Measurements from ENCODE around the gene LINC01488.

The LINC01488 gene

DNA sequence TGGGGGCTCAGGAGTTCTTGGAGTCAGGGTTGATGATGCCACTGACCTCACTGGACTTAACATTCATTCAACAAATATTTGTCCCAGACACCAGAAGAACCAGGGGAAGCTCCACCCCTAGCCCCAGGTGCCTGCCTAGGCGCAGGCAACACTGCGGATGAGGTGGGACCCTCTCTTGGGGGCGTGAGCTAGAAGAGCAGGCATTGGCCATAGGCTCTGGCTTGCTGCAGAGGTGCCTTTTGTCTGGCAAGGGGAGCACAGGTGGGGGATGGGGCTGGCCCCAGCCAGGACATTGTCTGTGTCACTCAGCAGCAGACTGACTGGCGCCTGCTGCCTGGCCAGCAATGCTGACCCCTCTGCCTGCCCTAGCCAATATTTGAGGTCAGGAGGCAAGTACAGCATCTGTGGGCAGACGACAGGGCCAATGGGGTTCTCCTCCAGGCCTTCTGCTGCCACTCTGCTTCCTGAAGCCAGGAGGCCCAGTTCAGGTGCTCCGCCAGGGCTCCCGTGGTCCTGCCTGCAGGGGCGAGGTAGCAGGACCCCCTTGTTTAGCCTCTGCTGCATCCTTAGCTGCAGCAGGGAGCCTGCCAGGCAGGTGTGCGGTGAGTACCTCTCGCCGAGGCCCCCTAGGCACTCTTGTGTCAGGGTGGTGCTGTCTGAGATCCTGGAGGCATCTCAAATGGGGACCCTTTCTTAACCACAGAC is 4.0 kb downstream of the LINC01488 start:
- DNase-seq = no peak
- TF ChIP-seq GATA1 (IDR thresholded peaks at IDR 0.05; ENCODE audit: low read depth, low read length) (no peak), POLR2A (IDR thresholded peaks at IDR 0.05; ENCODE audit: low read length) (no peak)

DNA sequence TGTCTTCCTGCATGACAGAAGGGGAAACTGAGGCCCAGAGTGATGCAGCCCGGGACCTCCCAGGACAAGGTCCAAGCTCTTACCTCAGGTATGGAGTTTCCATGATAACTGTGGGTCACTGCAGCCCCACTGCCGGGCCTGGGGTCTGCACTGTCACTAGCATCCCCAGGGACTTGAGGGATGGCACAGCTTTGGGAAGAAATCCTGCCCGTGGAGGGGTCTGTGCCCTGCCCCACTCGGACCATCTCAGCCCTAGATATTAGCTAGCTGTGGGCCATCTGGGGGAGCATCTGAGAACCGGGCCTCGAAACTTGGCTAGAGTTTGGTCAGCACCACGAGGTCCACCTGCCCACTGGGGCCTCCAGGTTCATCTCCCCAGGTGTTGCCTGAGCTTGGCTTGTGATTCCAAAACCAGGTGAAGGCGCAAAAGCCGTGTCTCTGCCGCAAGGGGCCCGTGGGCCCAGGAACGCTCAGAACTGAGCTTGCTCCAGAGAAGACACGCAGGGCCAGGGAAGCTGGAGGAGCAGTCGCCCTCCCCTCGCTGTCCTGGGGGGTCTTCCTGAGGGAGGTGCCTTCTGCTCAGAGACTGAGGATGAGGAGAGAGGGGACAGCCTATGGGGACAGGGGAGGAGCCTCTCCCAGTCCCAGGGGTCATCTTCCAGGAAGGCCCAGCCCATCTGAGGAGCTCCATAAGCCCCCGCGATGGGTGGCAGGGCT is 4.8 kb downstream of the LINC01488 start:
- TF ChIP-seq GATA1 (IDR thresholded peaks at IDR 0.05; ENCODE audit: low read depth, low read length) = no peak
- no peak for TF ChIP-seq POLR2A (IDR thresholded peaks at IDR 0.05; ENCODE audit: low read length)
- no peak for DNase-seq

GRCh38 chr11:69486773-69487291 is 5.4 kb downstream of the LINC01488 start:
- TF ChIP-seq POLR2A (IDR thresholded peaks at IDR 0.05; ENCODE audit: low read length) (no peak), GATA1 (IDR thresholded peaks at IDR 0.05; ENCODE audit: low read depth, low read length) (no peak)
- no peak for DNase-seq

GRCh38 chr11:69487391-69487790 is 5.9 kb downstream of the LINC01488 start:
- no peak for DNase-seq
- TF ChIP-seq POLR2A (IDR thresholded peaks at IDR 0.05; ENCODE audit: low read length) (no peak), GATA1 (IDR thresholded peaks at IDR 0.05; ENCODE audit: low read depth, low read length) (no peak)

DNA sequence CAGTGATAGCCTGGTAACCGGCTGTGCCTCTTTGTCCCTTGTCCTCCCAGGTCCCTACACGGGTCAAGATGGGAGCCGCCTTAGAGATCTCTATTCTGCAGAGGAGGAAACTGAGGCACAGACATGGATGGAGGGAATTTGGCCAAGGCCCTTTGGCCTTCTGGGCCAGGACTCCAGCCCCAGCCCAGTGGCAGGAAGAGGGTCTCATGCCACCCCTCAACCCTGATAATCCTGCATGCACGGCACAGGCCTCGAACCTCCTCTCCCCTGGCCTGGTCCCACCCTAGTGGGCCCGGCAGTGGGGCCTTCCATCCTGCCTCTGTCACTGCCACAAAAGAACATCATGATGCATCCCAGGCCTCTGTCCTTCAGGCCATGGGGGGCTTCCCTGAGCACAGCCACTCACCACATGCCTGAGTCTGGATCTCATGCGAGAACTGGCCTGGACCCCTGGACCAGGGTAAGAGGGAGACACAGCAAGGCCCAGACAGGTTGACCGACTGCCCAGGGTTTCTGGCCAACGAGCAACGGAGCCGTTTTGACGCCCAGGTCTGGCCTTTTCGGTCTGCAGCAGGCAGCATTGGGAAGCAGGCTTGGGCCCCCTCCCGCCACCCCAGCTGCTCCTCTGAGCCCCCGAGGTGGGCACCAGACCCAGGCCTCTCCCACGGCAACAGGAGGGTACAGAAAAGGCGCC is 6.5 kb downstream of the LINC01488 start:
- DNase-seq = no peak
- TF ChIP-seq POLR2A (IDR thresholded peaks at IDR 0.05; ENCODE audit: low read length) (no peak), GATA1 (IDR thresholded peaks at IDR 0.05; ENCODE audit: low read depth, low read length) (no peak)

- no peak for TF ChIP-seq POLR2A (IDR thresholded peaks at IDR 0.05; ENCODE audit: low read length)
- DNase-seq = no peak
Observed at GRCh38 chr11:69488543-69488940, 7.1 kb downstream of the LINC01488 start.

DNA sequence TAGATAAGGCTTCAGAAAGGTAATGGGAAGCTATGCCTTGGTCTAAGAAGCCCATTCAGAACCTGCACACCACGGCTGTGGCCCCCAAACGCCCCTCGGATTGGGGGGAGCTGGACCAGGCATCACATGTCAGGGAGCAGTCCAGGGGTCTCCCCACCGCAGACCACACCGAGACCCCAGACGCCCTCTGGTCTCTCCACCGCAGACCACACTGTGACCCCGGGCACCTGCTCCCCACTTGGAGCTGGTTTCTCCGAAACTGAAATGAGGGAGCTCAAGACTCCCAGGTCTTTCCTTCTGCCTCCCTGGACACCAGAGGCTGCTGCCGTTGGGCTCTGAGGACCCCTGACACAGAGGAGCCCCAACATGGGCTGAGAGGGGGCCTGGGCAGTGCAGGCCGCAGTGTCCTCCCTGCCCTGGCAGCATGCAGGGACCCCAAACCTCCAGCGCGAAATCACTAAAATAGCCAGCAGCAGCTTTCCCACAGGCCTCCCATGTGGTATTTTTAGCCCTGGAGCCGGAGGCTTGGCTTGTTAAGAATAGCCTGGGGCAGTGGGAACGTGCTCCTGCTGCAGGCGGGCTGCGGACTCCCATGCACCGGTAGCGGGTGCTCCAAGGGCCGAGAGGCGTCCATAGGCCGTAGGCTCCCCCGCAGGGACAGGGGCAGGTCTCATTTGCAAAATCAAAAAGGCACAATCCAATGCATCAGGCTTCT is 7.7 kb downstream of the LINC01488 start:
- DNase-seq = no peak
- no peak for TF ChIP-seq POLR2A (IDR thresholded peaks at IDR 0.05; ENCODE audit: low read length)
- TF ChIP-seq GATA1 (IDR thresholded peaks at IDR 0.05; ENCODE audit: low read depth, low read length) = no peak

DNA sequence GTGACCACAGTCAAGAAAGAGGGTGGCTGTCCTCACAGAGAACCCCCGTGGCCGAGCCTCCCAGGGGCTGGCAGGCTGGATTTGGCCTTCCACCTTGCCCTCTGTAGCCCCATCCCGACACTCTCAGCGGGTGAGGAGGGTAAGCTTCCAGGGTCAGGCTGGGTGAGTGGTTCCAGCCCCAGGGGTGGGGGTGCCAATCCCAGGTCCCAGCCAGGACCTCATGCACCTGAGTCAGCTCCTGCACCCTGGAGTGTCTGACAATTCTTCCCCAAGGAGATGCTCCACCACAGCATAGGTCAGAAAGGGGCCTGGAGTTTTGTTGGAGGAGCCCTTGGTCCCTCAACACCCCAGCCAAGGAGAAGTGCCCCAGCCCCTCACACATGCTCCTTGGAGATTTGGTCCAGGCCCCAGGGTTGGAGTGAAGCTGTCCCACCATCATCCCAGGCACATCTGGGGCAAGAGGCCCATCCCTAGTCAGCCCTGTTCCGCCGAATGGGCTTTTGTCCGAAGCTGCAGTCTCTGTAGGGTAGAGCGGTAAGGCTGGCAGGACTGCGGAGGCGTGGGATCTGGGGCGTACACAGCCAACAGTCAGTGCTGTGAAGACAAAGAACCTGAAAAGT is 8.4 kb downstream of the LINC01488 start:
- no peak for DNase-seq
- TF ChIP-seq GATA1 (IDR thresholded peaks at IDR 0.05; ENCODE audit: low read depth, low read length) (no peak), POLR2A (IDR thresholded peaks at IDR 0.05; ENCODE audit: low read length) (no peak)

GRCh38 chr11:69490516-69490915 is 9.1 kb downstream of the LINC01488 start:
- TF ChIP-seq POLR2A (IDR thresholded peaks at IDR 0.05; ENCODE audit: low read length) = no peak
- TF ChIP-seq GATA1 (IDR thresholded peaks at IDR 0.05; ENCODE audit: low read depth, low read length) = no peak

DNA sequence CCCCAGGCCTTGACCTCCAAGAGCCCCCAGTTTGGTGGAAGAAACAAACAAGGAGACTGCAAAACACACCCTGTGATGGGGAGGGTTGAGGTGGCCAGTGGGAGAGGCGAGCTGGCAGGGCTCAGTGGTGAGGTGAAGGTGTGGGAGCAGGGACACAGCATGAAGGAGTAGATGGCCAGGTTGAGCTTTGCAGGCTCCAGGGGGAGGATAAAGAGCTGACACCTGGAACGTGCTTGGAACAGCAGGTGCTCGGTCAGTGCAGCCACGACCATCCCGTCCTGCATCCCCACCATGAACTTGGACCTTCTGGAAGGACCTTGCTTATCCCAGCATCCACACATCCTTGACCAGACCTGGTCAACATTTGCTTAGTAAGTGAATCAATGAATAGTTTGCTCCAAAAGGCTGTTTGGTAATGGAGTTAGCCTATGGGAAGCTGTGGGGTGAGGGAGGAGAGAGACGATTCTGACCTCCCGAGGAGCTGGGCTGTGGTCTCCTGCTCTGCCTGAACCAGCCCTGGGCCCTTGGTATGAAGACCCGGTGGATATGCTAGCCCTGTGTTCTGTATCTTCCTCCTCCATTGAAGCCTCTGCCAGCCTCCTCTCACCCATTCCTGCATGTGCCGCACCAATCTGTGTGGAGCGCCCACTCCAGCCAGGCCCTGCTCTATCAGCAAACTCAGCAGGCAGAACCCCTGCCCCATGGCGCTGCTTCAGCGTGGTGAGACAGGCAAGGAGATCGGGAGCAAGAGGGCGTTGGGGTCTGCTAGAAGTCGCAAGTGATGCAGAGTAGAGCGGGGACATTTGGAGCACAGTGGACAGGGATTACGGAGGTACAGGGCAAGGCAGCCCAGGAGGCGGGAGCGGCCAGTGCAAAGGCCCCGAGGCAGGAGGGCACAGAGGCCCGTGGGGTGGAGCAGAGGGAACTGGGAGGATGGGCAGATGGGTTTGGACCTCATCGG is 9.9 kb downstream of the LINC01488 start:
- DNase-seq = no peak
- TF ChIP-seq POLR2A (IDR thresholded peaks at IDR 0.05; ENCODE audit: low read length) (no peak), GATA1 (IDR thresholded peaks at IDR 0.05; ENCODE audit: low read depth, low read length) (no peak)

More at GRCh38 chr11:69490516-69490915, 9.1 kb downstream of the LINC01488 start:
- DNase-seq = no peak

DNA sequence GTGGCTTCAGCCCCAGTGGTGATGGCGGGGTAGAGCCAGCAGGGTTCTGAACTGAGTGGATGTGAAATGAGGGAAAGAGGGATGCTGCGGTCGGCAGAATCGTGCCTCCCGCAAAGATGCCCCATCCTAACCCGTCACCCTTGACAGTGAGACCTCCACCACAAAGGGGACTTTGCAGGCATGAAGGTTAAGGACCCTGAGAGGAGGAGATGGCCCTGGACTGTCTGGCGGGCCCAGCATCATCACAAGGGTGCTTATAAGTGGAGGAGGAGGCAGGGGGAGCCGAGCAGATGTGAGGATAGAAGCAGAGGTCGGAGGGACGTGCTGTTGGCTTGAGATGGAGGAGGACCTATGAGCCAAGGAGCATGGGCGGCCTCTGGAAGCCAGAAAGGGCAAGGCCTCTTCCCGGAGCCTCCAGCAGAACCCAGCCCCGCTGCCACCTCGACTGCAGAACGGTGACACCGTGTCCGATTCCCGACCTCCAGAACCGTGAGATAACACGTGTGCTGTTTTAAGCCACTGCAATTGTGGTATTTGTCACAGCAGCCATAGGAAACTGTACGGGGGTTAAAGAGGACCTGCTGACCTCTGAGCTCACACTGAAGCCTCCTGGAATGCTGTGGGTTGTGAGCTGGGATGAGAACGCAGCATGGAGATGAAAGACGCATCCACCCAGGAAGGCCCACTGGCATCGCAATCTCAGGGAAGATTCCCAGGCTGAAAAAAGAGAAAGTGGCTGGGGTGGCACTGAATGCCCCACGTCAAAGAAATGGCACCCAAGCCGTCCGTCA is 10.9 kb downstream of the LINC01488 start:
- no peak for DNase-seq
- TF ChIP-seq GATA1 (IDR thresholded peaks at IDR 0.05; ENCODE audit: low read depth, low read length) = no peak
- TF ChIP-seq POLR2A (IDR thresholded peaks at IDR 0.05; ENCODE audit: low read length) = no peak

All from erythroblast (primary cell).